NK-92 (cell line): ENCODE data around the gene COG8.
"Not testable (repeated sequence)": the region's sequence is repeated elsewhere in the genome, so short reads cannot be mapped to it uniquely, and the experiment has no call there.

Experiments
- DNase-seq: peaks from one replicate; lab custom pipeline; 2025; ENCODE audit not compliant: unreplicated experiment; lab: John Stamatoyannopoulos, UW

COG8 gene, protein sequence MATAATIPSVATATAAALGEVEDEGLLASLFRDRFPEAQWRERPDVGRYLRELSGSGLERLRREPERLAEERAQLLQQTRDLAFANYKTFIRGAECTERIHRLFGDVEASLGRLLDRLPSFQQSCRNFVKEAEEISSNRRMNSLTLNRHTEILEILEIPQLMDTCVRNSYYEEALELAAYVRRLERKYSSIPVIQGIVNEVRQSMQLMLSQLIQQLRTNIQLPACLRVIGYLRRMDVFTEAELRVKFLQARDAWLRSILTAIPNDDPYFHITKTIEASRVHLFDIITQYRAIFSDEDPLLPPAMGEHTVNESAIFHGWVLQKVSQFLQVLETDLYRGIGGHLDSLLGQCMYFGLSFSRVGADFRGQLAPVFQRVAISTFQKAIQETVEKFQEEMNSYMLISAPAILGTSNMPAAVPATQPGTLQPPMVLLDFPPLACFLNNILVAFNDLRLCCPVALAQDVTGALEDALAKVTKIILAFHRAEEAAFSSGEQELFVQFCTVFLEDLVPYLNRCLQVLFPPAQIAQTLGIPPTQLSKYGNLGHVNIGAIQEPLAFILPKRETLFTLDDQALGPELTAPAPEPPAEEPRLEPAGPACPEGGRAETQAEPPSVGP

GRCh38 chr16:69339289-69340094 lies at the start of gene COG8, which contains the start of gene NIP7:
TSS of gene COG8 (minus strand) at chr16:69339564. CDS start at chr16:69339552, 12 bp downstream.
TSS of gene NIP7 (plus strand) at chr16:69339772. CDS start at chr16:69339830, 58 bp downstream.
- peak; percentile 34 for DNase-seq

DNA sequence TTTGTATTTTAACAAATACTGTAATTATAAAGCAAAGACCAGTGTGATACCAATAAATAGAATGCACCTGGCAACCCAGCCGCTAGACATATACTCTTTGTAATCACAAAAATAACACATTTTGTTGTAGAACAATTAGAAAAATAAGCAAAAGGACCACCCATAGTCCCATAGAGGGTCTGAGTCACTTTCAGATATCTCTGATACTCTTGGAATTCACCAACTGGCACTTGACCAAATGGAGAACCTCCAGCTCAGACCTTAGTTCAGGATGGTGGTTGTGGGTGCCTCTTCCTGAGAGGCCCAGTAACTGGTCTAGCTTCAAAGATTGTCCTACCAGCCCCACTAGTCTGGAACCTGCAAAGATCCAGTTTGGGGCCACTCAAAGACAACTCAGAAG lies 47.2 kb upstream of the COG8 start:
- no peak for DNase-seq

DNA sequence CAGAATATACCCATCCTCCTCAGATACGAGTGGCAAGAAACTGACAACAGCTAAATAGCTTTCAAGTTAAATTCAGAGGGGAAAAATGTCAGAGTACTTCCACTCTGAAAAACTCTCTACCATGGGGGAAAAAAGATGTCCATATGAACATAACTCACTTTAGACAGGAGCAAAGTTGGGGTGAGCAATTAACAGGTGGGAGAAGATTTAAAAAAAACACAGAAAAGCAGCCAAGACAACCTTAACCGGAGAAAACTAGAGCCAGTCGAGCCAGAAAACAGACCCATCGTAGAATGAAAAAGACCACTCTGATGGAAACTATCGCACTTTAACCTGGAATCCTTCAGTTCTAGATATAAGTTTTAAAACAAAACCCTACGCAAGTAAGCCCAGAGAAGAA lies 45.6 kb upstream of the COG8 start:
- no peak for DNase-seq

DNA sequence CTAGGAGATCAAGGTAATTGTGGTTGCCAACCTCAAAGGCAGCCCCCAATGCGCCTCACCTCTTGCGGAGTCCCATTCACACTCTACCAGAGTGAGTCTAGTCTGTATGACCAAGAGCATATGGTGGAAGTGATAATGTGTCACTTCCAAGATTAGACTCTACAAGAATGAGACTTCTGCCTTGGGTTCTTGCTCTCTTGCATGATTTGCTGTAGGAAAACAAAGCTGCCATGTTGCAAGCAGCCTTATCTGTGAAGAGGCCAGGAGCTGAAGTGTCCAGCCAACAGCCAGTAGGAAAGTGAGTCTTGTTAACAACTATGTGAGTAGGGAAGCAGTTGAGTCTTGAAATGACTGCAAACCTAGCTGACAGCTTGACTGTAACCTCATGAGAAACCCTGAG lies 43.1 kb upstream of the COG8 start:
- DNase-seq: no peak

DNA sequence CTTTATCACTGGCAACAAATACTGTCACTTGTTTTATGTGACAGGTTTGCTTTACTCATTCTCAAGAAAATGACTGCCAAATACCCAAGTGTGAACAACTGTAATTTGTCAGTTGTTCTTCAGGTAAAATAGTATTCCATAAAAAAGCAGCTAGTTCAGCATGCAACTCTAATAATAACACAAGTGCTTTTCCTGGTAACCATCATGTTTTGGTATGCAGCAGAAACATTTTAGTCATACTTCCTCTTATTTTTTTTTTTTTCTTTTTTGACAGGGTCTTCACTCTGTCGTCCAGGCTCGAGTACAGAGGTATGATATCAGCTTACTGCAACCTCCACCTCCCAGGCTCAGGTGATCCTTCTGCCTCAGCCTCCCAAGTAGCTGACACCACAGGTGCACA lies 41.9 kb upstream of the COG8 start:
- DNase-seq: no peak

GRCh38 chr16:69378760-69379159 lies 39.4 kb upstream of the COG8 start:
- no peak for DNase-seq

- no peak for DNase-seq
Observed at GRCh38 chr16:69378036-69378435, 38.7 kb upstream of the COG8 start.

GRCh38 chr16:69376393-69377059 lies 37.2 kb upstream of the COG8 start:
- DNase-seq: no peak

- DNase-seq: no peak
Observed at GRCh38 chr16:69373019-69373418, 33.7 kb upstream of the COG8 start.

- DNase-seq: no peak
Observed at GRCh38 chr16:69371564-69371963, 32.2 kb upstream of the COG8 start.

- no peak for DNase-seq
Observed at GRCh38 chr16:69368866-69369265, 29.5 kb upstream of the COG8 start.

- no peak for DNase-seq
Observed at GRCh38 chr16:69367980-69368379, 28.6 kb upstream of the COG8 start.

GRCh38 chr16:69366431-69366830 lies 27.1 kb upstream of the COG8 start:
- DNase-seq: no peak

DNA sequence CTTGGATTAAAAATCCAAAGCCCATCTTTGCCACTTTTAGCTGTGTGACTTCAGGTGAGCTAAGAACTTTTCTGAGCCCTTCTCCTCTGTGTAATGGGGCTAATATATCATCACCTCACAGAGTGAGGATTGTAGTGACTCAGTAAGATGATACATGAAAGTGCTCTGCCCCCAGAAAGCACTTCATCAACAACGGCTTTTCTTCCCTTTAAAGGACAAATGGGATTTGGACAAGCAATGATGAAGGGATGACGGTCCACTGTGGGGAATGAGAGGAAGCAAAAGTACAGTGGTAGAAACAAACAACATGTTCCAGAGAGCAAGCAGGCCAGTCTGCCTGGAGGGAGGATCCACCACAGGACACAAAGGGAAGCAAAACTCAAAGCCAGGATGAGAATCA lies 26.5 kb upstream of the COG8 start:
- DNase-seq: no peak

GRCh38 chr16:69364088-69364487 lies 24.7 kb upstream of the COG8 start:
- no peak for DNase-seq

DNA sequence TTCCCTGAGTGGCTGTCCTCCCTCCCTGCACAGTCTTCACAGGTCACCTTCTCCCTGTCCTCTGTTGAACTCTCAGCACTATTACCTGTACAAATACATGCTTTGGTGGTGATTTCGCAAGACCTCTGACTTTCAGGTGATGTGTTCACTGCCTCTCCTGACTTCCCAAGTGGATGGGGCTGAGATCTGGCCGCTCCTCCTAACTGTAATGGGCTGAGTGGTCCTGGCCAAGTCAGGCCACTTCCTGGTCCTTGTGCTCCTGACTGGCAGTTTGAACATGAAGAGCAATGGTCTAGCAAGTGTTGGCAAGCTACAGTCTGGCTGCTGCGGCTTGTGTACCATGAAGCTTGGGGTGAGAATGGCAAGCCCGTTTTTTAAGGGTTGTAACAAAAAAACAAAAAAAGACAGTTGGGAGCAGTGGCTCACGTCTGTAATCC lies 23.9 kb upstream of the COG8 start:
- no peak for DNase-seq

- DNase-seq: not testable (repeated sequence)
Observed at GRCh38 chr16:69360070-69360469, 20.7 kb upstream of the COG8 start.

- DNase-seq: no peak
Observed at GRCh38 chr16:69351309-69352027, 12.1 kb upstream of the COG8 start, which contains the start of gene TMED6. TSS of gene TMED6 (minus strand) at chr16:69351786. CDS start at chr16:69351753, 33 bp downstream.

GRCh38 chr16:69350536-69351133 lies 11.3 kb upstream of the COG8 start:
- no peak for DNase-seq

- no peak for DNase-seq
Observed at GRCh38 chr16:69349536-69349935, 10.2 kb upstream of the COG8 start.
